T-helper 17 cell (primary cell): ENCODE data around the gene NACC2. TPM values are rescaled to one million over a fixed set of nuclear protein-coding genes. Genes with fewer than 3 reads are reported as not detected.
A peak's percentile ranks its signal among the peaks of the same experiment; 100 is the strongest.

Experiments used
- ATAC-seq: fragments of 150-1000 bp; cut with Tn5 transposase; 2 replicates; pipeline ENCODE4 v1.10.0; 2021; ENCODE audit warnings: mild to moderate bottlenecking, moderate library complexity
- DNase-seq, 3 donors: peaks; one replicate each; pipeline versions ENCODE4 v3.0.0 to v3.0.0-alpha.2; 2020 to 2021
- H3K9me3 ChIP-seq: one replicate; pipeline ENCODE4 v1.7.0; 2013; ENCODE audit warnings: low read length, mild to moderate bottlenecking; ENCODE audit not compliant: control insufficient read depth, poor library complexity, severe bottlenecking
- H3K27ac Mint-ChIP-seq: one replicate; pipeline ENCODE4 v1.8.0; 2022; ENCODE audit warnings: mild to moderate bottlenecking, moderate library complexity, mixed read lengths
- H3K27me3 Mint-ChIP-seq: one replicate; pipeline ENCODE4 v1.8.0; 2022; ENCODE audit warnings: mixed read lengths
- H3K36me3 Mint-ChIP-seq: one replicate; pipeline ENCODE4 v1.8.0; 2022; ENCODE audit warnings: low read depth, mixed read lengths
- H3K4me1 Mint-ChIP-seq: one replicate; pipeline ENCODE4 v1.8.0; 2022; ENCODE audit warnings: mild to moderate bottlenecking, mixed read lengths
- H3K4me3 Mint-ChIP-seq: one replicate; pipeline ENCODE4 v1.8.0; 2022; ENCODE audit warnings: mild to moderate bottlenecking, moderate library complexity, mixed read lengths
- total RNA-seq, 4 donors: library from RNA in 2 of 4; stranded (reverse) in 2 of 4; gene quantifications; one replicate each; pipeline ENCODE4 v1.2.3 and lab custom pipeline; 2022 to 2026

Gene NACC2
- total RNA-seq, 2 donors from 2014 or later = 5.8 to 5.9 TPM

- ATAC-seq = no peak
- Mint-ChIP-seq H3K4me1 (peaks cover 17% of the 10 kb centered on the region), H3K27me3 (no peaks in the 10 kb centered on the region), H3K27ac (no peak overlapping the region), H3K36me3 (no peaks in the 10 kb centered on the region), H3K4me3 (no peak overlapping the region)
- no peak for DNase-seq
- H3K9me3 ChIP-seq = no peaks in the 10 kb centered on the region
Observed at GRCh38 chr9:136081826-136082495, 13.1 kb downstream of the NACC2 start.

DNA sequence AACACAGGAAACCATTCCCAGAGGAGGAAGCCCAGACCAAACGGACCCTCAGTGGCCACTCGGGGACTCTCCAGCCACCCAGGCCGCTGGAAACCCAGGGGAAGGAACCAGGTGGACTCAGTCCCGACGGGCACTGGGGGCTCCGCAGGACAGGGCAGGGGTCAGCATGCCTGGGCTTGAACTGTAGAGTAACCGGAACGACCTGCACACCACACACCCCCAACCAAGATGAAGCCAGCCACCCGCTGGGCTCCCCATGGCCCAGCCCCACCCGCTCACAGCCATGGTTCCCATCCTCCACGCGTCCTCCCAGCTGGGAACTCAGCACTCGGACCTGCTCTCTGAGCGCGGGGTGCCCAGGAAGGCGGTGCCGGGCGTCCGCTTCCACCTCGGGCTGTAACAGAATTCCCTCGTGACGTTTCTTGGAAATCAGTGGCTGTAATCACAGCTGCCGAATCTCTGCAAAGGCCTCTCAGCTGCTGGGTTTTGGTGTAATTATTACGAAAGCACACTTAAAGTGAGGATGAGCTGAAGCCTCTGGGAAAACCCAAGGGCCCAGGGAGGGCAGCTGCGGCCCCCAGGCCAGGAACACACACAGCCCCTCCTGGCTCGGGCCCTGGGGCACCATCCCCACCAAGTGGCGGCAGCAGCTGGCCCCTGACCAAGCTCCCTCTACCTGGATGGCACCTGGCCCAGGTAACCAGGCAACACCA, 13.8 kb downstream of the NACC2 start:
- Mint-ChIP-seq H3K4me3 (no peak overlapping the region), H3K4me1 (peaks cover 14% of the 10 kb centered on the region), H3K27me3 (no peaks in the 10 kb centered on the region), H3K27ac (no peak overlapping the region), H3K36me3 (no peaks in the 10 kb centered on the region)
- no peaks in the 10 kb centered on the region for H3K9me3 ChIP-seq
- ATAC-seq (no peak), DNase-seq (no peak)

- DNase-seq = no peak
- Mint-ChIP-seq H3K27ac (no peak overlapping the region), H3K27me3 (no peaks in the 10 kb centered on the region), H3K4me1 (peaks cover 18% of the 10 kb centered on the region), H3K4me3 (no peak overlapping the region), H3K36me3 (no peaks in the 10 kb centered on the region)
- ATAC-seq = no peak
- H3K9me3 ChIP-seq = no peaks in the 10 kb centered on the region
Observed at GRCh38 chr9:136080716-136081112, 14.4 kb downstream of the NACC2 start.

GRCh38 chr9:136079916-136080246, 15.2 kb downstream of the NACC2 start:
- no peaks in the 10 kb centered on the region for H3K36me3 Mint-ChIP-seq
- ATAC-seq = no peak
- H3K9me3 ChIP-seq = no peaks in the 10 kb centered on the region

GRCh38 chr9:136079211-136079915, 15.7 kb downstream of the NACC2 start:
- Mint-ChIP-seq H3K4me1 (peaks cover 15% of the 10 kb centered on the region), H3K4me3 (no peak overlapping the region), H3K27ac (peak overlapping the region; percentile 34), H3K36me3 (no peaks in the 10 kb centered on the region), H3K27me3 (no peaks in the 10 kb centered on the region)
- DNase-seq (no peak), ATAC-seq (no peak)
- H3K9me3 ChIP-seq = no peaks in the 10 kb centered on the region

More at GRCh38 chr9:136079916-136080246, 15.2 kb downstream of the NACC2 start:
- no peak for DNase-seq
- H3K4me3 Mint-ChIP-seq = no peak overlapping the region
- peaks cover 18% of the 10 kb centered on the region for H3K4me1 Mint-ChIP-seq
- H3K27ac Mint-ChIP-seq = no peak overlapping the region
- H3K27me3 Mint-ChIP-seq = no peaks in the 10 kb centered on the region

DNA sequence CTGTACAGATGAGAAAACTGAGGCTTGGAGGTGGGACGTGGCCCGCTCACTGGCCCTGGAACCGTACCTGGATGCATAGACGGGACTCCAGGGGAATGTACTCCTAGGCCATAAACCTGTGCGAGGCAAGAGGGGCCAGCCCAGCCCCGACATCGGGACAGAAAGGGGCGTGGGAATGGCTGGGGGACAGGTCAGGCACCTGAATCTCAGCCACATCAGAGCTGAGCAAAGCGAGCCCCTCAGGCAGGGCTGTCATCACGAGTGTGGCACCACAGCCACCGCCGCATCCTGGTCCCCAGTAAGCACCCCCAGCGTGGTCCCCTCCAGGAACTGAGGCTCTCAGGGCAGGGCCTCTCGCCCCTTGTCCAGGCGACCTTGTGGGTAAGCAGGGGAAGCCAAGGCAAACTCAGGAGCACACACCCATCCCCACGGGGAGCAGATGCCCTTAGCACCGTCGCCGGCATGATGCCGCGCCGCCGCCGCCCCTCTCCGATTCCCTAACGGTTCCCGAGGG, 16.5 kb downstream of the NACC2 start:
- Mint-ChIP-seq H3K4me1 (peaks cover 12% of the 10 kb centered on the region), H3K27ac (peak overlapping the region; percentile 34), H3K27me3 (no peaks in the 10 kb centered on the region), H3K36me3 (no peaks in the 10 kb centered on the region), H3K4me3 (no peak overlapping the region)
- no peak for ATAC-seq
- H3K9me3 ChIP-seq = no peaks in the 10 kb centered on the region
- DNase-seq = no peak

DNA sequence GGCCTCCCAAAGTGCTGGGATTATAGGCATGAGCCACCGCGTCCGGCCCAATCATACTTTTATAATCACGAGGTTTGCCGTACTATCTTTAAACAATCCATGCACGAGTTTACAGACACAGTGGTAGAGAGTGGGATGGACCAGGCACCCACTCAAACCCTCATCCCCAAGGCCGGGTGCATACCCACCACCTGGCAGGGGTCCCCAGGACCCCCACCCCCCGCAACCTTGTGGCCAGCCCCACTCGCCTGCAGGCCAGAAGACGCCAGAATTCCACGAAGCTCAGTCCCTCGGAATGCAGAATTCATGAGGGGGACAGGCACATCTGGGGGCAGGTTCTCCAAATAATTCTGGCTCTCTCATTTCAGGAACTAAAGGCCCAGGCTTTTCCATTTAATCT, 17.1 kb downstream of the NACC2 start:
- ATAC-seq = no peak
- H3K4me1 Mint-ChIP-seq = peaks cover 12% of the 10 kb centered on the region
- H3K27me3 Mint-ChIP-seq = no peaks in the 10 kb centered on the region
- DNase-seq = no peak
- no peaks in the 10 kb centered on the region for H3K9me3 ChIP-seq
- no peak overlapping the region for H3K27ac Mint-ChIP-seq
- H3K36me3 Mint-ChIP-seq = no peaks in the 10 kb centered on the region
- H3K4me3 Mint-ChIP-seq = no peak overlapping the region

GRCh38 chr9:136077491-136077890, 17.6 kb downstream of the NACC2 start:
- DNase-seq = no peak
- H3K27me3 Mint-ChIP-seq = no peaks in the 10 kb centered on the region

GRCh38 chr9:136075881-136076678, 19.0 kb downstream of the NACC2 start:
- Mint-ChIP-seq H3K27ac (peak overlapping the region; percentile 75), H3K4me1 (peaks cover 19% of the 10 kb centered on the region), H3K4me3 (peak overlapping the region; percentile 31), H3K27me3 (no peaks in the 10 kb centered on the region), H3K36me3 (no peaks in the 10 kb centered on the region)
- ATAC-seq = no peak
- H3K9me3 ChIP-seq = no peaks in the 10 kb centered on the region
- DNase-seq = no peak

More at GRCh38 chr9:136077491-136077890, 17.6 kb downstream of the NACC2 start:
- Mint-ChIP-seq H3K27ac (no peak overlapping the region), H3K4me1 (peaks cover 12% of the 10 kb centered on the region), H3K4me3 (no peak overlapping the region), H3K36me3 (no peaks in the 10 kb centered on the region)
- H3K9me3 ChIP-seq = no peaks in the 10 kb centered on the region
- no peak for ATAC-seq

GRCh38 chr9:136075134-136075841, 19.8 kb downstream of the NACC2 start:
- Mint-ChIP-seq H3K27ac (no peak overlapping the region), H3K4me1 (peaks cover 21% of the 10 kb centered on the region), H3K27me3 (no peaks in the 10 kb centered on the region), H3K4me3 (no peak overlapping the region), H3K36me3 (no peaks in the 10 kb centered on the region)
- no peak for DNase-seq
- no peaks in the 10 kb centered on the region for H3K9me3 ChIP-seq
- ATAC-seq = no peak

DNA sequence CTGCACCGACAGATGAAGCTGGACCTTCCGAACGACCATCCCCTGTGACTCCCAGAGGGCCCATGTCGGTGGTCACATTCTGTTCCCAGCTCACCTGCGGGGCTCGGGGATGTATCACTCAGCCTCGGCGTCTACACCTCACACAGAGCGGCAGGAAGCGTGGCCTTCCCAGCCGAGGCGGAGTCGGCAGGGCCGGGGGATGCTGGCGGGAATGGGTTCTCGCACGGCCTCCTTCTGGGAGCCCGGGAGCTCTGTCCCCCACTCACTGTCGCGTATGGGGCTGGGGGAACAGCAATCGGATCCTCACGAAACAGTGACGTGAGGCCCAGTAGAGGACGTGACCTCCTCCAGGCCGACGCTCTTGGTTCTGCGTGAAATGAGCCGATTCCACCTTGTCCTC, 20.4 kb downstream of the NACC2 start:
- Mint-ChIP-seq H3K4me3 (no peak overlapping the region), H3K36me3 (no peaks in the 10 kb centered on the region), H3K4me1 (peaks cover 19% of the 10 kb centered on the region), H3K27ac (no peak overlapping the region), H3K27me3 (no peaks in the 10 kb centered on the region)
- DNase-seq (no peak), ATAC-seq (no peak)
- H3K9me3 ChIP-seq = no peaks in the 10 kb centered on the region

- Mint-ChIP-seq H3K27ac (no peak overlapping the region), H3K4me1 (peaks cover 13% of the 10 kb centered on the region), H3K27me3 (no peaks in the 10 kb centered on the region), H3K4me3 (no peak overlapping the region), H3K36me3 (no peaks in the 10 kb centered on the region)
- no peak for DNase-seq
- H3K9me3 ChIP-seq = no peaks in the 10 kb centered on the region
- ATAC-seq = no peak
Observed at GRCh38 chr9:136062657-136063439, 32.2 kb downstream of the NACC2 start.
